ENCODE measurements around the gene NOL3.

Gene NOL3

DNA sequence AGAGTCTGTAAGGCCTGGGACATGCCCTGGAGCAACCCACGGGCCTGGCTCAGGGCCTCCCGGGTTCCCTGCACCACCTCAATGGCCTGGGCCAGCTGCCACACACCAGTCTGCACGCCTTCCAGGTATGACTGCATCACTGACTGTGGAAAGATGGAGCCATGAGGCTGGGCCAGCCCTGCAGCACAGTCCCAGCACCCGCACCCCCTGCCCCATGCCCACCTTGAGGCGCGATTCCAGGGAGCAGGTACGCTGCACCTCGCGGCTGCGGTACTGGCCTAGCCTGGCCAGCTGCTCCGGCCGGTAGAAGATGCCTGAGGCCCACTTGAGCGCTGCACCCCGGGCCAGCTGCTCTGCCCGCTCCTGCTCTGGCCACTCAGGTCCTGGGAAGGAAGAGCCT lies 18.5 kb downstream of the NOL3 start:
- DNase-seq (ENCODE audit: low read depth in 2 of 2): no peak
- TF ChIP-seq, protein P1, sequence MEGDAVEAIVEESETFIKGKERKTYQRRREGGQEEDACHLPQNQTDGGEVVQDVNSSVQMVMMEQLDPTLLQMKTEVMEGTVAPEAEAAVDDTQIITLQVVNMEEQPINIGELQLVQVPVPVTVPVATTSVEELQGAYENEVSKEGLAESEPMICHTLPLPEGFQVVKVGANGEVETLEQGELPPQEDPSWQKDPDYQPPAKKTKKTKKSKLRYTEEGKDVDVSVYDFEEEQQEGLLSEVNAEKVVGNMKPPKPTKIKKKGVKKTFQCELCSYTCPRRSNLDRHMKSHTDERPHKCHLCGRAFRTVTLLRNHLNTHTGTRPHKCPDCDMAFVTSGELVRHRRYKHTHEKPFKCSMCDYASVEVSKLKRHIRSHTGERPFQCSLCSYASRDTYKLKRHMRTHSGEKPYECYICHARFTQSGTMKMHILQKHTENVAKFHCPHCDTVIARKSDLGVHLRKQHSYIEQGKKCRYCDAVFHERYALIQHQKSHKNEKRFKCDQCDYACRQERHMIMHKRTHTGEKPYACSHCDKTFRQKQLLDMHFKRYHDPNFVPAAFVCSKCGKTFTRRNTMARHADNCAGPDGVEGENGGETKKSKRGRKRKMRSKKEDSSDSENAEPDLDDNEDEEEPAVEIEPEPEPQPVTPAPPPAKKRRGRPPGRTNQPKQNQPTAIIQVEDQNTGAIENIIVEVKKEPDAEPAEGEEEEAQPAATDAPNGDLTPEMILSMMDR (IDR thresholded peaks at IDR 0.05; ENCODE audit: low read depth, low read length): no peak

DNA sequence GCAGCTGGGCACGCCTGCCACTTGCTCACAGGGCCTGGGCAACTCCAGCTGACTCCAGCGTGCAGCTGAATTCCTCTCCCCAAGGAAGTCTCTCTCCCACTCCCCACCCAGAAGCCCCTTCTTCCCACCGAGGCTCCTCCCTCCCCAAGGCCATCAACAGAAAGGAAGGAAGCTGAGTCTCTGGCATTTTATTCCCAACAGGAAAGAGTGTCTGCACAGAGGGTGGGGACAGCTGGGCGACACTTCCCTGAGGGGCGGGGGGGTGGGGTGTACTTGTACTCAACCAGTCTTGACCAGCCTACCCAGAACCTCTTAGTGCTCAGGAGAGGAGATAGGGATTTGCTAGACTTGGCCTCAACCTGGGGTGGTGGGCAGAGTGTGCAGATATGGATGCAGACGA lies 19.7 kb downstream of the NOL3 start, which contains the start of gene EXOC3L1:
Gene EXOC3L1 (minus strand): TSS at position 96 of the 400 bp plus-strand sequence. CDS start 460 bp downstream, outside the sequence.
- H3K4me3 ChIP-seq (replicated peaks in 1 of 2; ENCODE audit: low read depth in 2 of 2, low read length in 2 of 2): no peak within 1 kb of the TSS
- no peak for DNase-seq (ENCODE audit: low read depth in 2 of 2)
- TF ChIP-seq, protein P1 (IDR thresholded peaks at IDR 0.05; ENCODE audit: low read depth, low read length): no peak

More for the DNA sequence above, 18.5 kb downstream of the NOL3 start:
- H3K4me3 ChIP-seq (replicated peaks in 1 of 2; ENCODE audit: low read depth in 2 of 2, low read length in 2 of 2): no peak overlapping the region

DNA sequence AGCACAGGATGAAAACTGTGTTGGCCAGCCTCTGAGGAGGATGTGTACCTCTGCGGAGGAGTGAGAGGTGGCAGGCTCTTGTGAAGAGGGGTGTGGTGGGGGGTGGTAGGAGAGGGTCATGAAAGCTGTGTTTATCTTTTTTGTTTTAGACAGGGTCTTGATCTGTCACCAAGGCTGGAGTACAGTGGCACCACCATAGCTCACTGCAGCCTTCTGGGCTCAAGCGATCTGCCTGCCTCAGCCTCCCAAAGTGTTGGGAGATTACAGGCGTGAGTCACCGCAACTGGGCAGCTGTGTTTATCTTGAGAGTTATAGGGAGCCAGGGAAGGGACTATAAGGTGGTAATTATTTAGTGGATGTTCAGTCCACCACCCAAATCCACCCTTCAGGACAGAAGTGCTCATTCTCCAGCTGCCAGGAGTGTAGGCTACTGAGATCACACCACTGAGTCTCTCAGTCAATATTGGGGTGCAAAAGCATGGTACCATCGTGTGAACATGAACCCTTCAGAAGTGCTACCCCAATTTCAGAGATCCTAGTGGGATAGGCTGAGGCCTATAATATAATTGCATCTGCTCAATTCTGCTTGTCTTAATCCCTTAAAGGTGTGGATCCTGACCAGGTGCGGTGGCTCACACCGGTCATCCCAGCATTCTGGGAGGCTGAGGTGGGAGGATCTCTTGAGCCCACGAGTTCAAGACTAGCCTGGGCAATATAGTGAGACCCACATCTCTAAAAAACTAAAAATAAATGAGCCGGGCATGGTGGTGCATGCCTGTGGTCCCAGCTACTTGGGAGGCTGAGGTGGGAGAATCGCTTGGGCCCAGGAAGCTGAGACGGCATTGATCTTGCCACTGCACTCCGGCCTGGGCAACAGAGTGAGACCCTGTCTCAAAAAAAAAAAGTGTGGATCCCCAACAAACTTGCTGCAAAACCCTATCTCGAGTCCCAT lies 20.4 kb downstream of the NOL3 start:
- no peak for DNase-seq (ENCODE audit: low read depth in 2 of 2)
- no peak overlapping the region for H3K4me3 ChIP-seq (replicated peaks in 1 of 2; ENCODE audit: low read depth in 2 of 2, low read length in 2 of 2)
- TF ChIP-seq, protein P1 (IDR thresholded peaks at IDR 0.05; ENCODE audit: low read depth, low read length): no peak

DNA sequence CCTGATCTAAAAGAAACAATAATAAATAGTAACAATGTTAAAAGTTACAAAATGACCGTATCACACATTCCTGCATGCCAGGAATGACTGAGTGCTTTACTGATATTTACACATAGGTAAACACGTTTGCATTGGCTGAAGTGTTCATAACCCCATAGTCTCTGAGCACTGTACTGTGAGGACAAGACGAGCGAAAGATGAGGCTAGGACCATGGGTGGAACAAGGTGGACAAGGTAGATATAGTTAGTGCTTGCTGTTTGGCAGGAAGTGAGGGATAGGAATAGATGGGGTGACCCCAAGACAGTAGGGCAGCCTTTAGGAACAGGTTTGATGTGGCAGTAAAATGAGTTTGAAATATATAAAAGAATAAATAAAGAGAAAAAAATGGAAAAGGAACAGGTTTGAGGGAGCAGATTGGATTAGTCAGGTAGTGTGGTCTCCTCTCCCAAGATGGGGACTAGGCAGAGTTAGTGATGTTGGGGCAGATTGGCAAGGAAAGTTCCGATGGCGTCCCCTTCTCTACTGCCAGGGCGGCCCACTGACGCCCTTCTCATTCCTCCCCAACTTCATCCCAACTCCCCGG lies 21.2 kb downstream of the NOL3 start:
- H3K4me3 ChIP-seq (replicated peaks in 1 of 2; ENCODE audit: low read depth in 2 of 2, low read length in 2 of 2): peak overlapping the region; percentile 14 to 98
- TF ChIP-seq, protein P1 (IDR thresholded peaks at IDR 0.05; ENCODE audit: low read depth, low read length): no peak
- no peak for DNase-seq (ENCODE audit: low read depth in 2 of 2)

- TF ChIP-seq, protein P1 (IDR thresholded peaks at IDR 0.05; ENCODE audit: low read depth, low read length): no peak
- H3K4me3 ChIP-seq (replicated peaks in 1 of 2; ENCODE audit: low read depth in 2 of 2, low read length in 2 of 2): peak within 1 kb of the TSS; percentile 96 to 98
- peak; percentile 93 for DNase-seq (ENCODE audit: low read depth in 2 of 2)
Measured at GRCh38 chr16:67191995-67192681, 21.8 kb downstream of the NOL3 start, which contains the start of gene E2F4. Gene E2F4, plus strand, starts transcription at chr16:67192155. Its CDS starts 73 bp downstream, at chr16:67192228.

- TF ChIP-seq, protein P1 (IDR thresholded peaks at IDR 0.05; ENCODE audit: low read depth, low read length): no peak
- H3K4me3 ChIP-seq (replicated peaks in 1 of 2; ENCODE audit: low read depth in 2 of 2, low read length in 2 of 2): peak overlapping the region; percentile 96 to 98
- no peak for DNase-seq (ENCODE audit: low read depth in 2 of 2)
Measured at GRCh38 chr16:67192781-67193361, 22.5 kb downstream of the NOL3 start.

Measured in cardiac fibroblast (primary cell).